OCI-LY1 (cell line): Measurements from ENCODE around the gene ASL.

ENCODE experiments used
- H2AFZ ChIP-seq: fragments of 200-600 bp; sonication (generic), shearing (Covaris generic); 2 replicates; pipeline ENCODE4 v1.6.0; 2014; ENCODE audit warnings: antibody characterized with exemption, mild to moderate bottlenecking, low read length
- H3F3A ChIP-seq: fragments of 200-600 bp; sonication (generic), shearing (Covaris generic); 2 replicates; pipeline ENCODE4 v1.6.0; 2014; ENCODE audit warnings: mild to moderate bottlenecking, antibody characterized with exemption, low read length, moderate library complexity; ENCODE audit not compliant: insufficient read depth
- H3K27ac ChIP-seq: fragments of 200-600 bp; sonication (generic); 2 replicates; pipeline ENCODE4 v1.5.1; 2014; ENCODE audit warnings: low read length, mixed run types, mild to moderate bottlenecking, low read depth; ENCODE audit not compliant: poor library complexity, severe bottlenecking
- H3K27me3 ChIP-seq: fragments of 200-600 bp; sonication (generic); 2 replicates; pipeline ENCODE4 v1.6.0; 2014; ENCODE audit warnings: antibody characterized with exemption, mild to moderate bottlenecking, low read length, moderate library complexity; ENCODE audit not compliant: insufficient read depth
- H3K36me3 ChIP-seq: fragments of 200-600 bp; sonication (generic); 2 replicates; pipeline ENCODE4 v1.6.1; 2014; ENCODE audit warnings: mild to moderate bottlenecking, antibody characterized with exemption, low read length, moderate library complexity, mixed read lengths; ENCODE audit not compliant: insufficient read depth
- H3K4me1 ChIP-seq: fragments of 200-600 bp; sonication (generic); 2 replicates; pipeline ENCODE4 v1.5.1; 2014; ENCODE audit warnings: mild to moderate bottlenecking, low read length, moderate library complexity; ENCODE audit not compliant: insufficient read depth, severe bottlenecking
- H3K4me2 ChIP-seq: fragments of 200-600 bp; sonication (generic), shearing (Covaris generic); 2 replicates; pipeline ENCODE4 v1.6.1; 2014; ENCODE audit warnings: low read length
- H3K4me3 ChIP-seq: fragments of 200-600 bp; sonication (generic); 2 replicates; pipeline ENCODE4 v1.5.1; 2014; ENCODE audit warnings: low read length, low read depth, mild to moderate bottlenecking, mixed read lengths; ENCODE audit not compliant: poor library complexity, severe bottlenecking
- H3K79me2 ChIP-seq: fragments of 200-600 bp; shearing (Covaris generic); 2 replicates; pipeline ENCODE4 v1.6.1; 2016; ENCODE audit warnings: mixed run types, low read length, mixed read lengths; ENCODE audit not compliant: insufficient read depth
- H3K9ac ChIP-seq: fragments of 200-600 bp; sonication (generic), shearing (Covaris generic); 2 replicates; pipeline ENCODE4 v1.6.1; 2014; ENCODE audit warnings: mild to moderate bottlenecking, low read length, mixed read lengths
- H3K9me2 ChIP-seq: fragments of 200-600 bp; sonication (generic), shearing (Covaris generic); 2 replicates; pipeline ENCODE4 v1.6.1; 2014; ENCODE audit warnings: low read depth, mild to moderate bottlenecking, low read length, mixed read lengths
- H3K9me3 ChIP-seq: fragments of 200-600 bp; shearing (Covaris generic); 2 replicates; pipeline ENCODE4 v1.6.1; 2014; ENCODE audit warnings: low read length, mixed read lengths
- H4K20me1 ChIP-seq: fragments of 200-600 bp; sonication (generic), shearing (Covaris generic); 2 replicates; pipeline ENCODE4 v1.6.0; 2016; ENCODE audit warnings: mild to moderate bottlenecking, low read length; ENCODE audit not compliant: insufficient read depth
- CTCF ChIP-seq: fragments of 200-600 bp; sonication (generic), shearing (Covaris generic); IDR thresholded peaks from 2 replicates; pipeline ENCODE4 v1.5.1; 2017; ENCODE audit warnings: mild to moderate bottlenecking, antibody characterized with exemption, low read length, moderate library complexity, mixed read lengths
- EZH2 ChIP-seq: fragments of 200-600 bp; sonication (generic), shearing (Covaris generic); IDR thresholded peaks from 2 replicates; pipeline ENCODE4 v1.8.0; 2017; ENCODE audit warnings: borderline replicate concordance, mixed run types, mild to moderate bottlenecking, antibody characterized with exemption, low read length, moderate library complexity, mixed read lengths

ASL gene

GRCh38 chr7:66095010-66095409 is 19.4 kb downstream of the ASL start:
- H3K4me1 ChIP-seq, result peaks cover 6% of the 10 kb centered on the region
- no peaks in the 10 kb centered on the region for H3K9me2 ChIP-seq
- H3K79me2 ChIP-seq, result no peaks in the 10 kb centered on the region
- H4K20me1 ChIP-seq, result no peaks in the 10 kb centered on the region
- no peak overlapping the region for H2AFZ ChIP-seq
- no peaks in the 10 kb centered on the region for H3F3A ChIP-seq
- TF ChIP-seq CTCF (no peak), EZH2 (no peak)
- no peak overlapping the region for H3K9ac ChIP-seq
- H3K27ac ChIP-seq, result no peak overlapping the region
- no peaks in the 10 kb centered on the region for H3K36me3 ChIP-seq
- H3K4me3 ChIP-seq, result no peak overlapping the region
- H3K9me3 ChIP-seq, result no peaks in the 10 kb centered on the region
- H3K27me3 ChIP-seq, result no peaks in the 10 kb centered on the region
- H3K4me2 ChIP-seq, result no peak overlapping the region

DNA sequence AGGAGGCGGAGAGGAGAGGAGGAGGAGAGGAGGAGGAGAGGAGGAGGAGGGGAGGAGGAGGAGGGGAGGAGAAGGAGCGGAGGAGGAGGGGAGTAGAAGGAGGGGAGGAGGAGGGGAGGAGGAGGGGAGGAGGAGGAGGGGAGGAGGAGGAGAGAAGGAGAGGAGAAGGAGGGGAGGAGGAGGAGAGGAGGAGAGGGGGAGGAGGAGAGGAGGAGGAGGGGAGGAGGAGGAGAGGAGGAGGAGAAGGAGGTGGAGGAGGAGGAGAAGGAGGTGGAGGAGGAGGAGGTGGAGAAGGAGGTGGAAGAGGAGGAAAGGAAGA is 23.6 kb downstream of the ASL start:
- peaks cover 10% of the 10 kb centered on the region for H3K4me1 ChIP-seq
- TF ChIP-seq CTCF (no peak), EZH2 (no peak)
- peak overlapping the region; percentile 43 for H3K4me3 ChIP-seq
- no peak overlapping the region for H3K27ac ChIP-seq
- no peaks in the 10 kb centered on the region for H3F3A ChIP-seq
- H2AFZ ChIP-seq, result no peak overlapping the region
- H3K9me3 ChIP-seq, result no peaks in the 10 kb centered on the region
- H3K9me2 ChIP-seq, result no peaks in the 10 kb centered on the region
- no peaks in the 10 kb centered on the region for H4K20me1 ChIP-seq
- H3K79me2 ChIP-seq, result no peaks in the 10 kb centered on the region
- no peak overlapping the region; the same call in 1 of the 2 replicates for H3K4me2 ChIP-seq
- no peak overlapping the region for H3K9ac ChIP-seq
- no peaks in the 10 kb centered on the region for H3K27me3 ChIP-seq
- H3K36me3 ChIP-seq, result no peaks in the 10 kb centered on the region

- peak overlapping the region; percentile 21 for H3K27ac ChIP-seq
- no peaks in the 10 kb centered on the region for H3K79me2 ChIP-seq
- H2AFZ ChIP-seq, result no peak overlapping the region
- peak overlapping the region; percentile 38 for H3K4me2 ChIP-seq
- no peaks in the 10 kb centered on the region for H3K27me3 ChIP-seq
- peaks cover 10% of the 10 kb centered on the region for H3K4me1 ChIP-seq
- H3K36me3 ChIP-seq, result no peaks in the 10 kb centered on the region
- peak overlapping the region; percentile 43 for H3K4me3 ChIP-seq
- H3K9me2 ChIP-seq, result no peaks in the 10 kb centered on the region
- peak overlapping the region; percentile 5; the same call in 1 of the 2 replicates for H3K9ac ChIP-seq
- no peaks in the 10 kb centered on the region for H4K20me1 ChIP-seq
- TF ChIP-seq CTCF, result no peak
- TF ChIP-seq EZH2, result no peak
- H3K9me3 ChIP-seq, result no peaks in the 10 kb centered on the region
- no peaks in the 10 kb centered on the region for H3F3A ChIP-seq
These were observed 24.2 kb downstream of the ASL start for GRCh38 chr7:66099551-66100407.
